GM18870 (cell line): Measurements from ENCODE around the gene TFRC.
"Not testable (repeated sequence)": the region's sequence is repeated elsewhere in the genome, so short reads cannot be mapped to it uniquely, and the experiment has no call there.

Experiments
- ATAC-seq: cut with Tn5 transposase; IDR thresholded peaks from one replicate; pipeline ENCODE4 v1.9.1; 2021; ENCODE audit warnings: moderate library complexity; ENCODE audit not compliant: unreplicated experiment

Gene TFRC

DNA sequence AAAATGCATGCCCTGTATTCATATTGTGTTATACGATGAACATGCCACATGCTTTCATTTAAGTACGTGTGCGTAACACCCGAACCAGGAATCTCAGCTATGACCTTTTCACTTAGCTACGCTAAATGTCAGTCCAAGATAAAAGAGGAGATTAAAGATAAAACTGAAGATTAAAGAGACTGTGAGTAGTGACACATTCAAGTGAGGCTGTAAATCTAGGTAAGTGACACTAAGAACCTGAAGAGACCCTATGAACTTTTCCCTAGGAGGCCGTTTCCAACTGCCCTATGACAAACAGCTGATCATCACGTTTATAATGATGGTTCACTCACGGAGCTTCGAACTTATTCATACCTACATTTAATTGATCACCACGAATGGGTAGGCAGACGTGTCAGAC, 32.2 kb downstream of the TFRC start:
- no peak for ATAC-seq

GRCh38 chr3:196048922-196049598, 32.8 kb downstream of the TFRC start:
- no peak for ATAC-seq

DNA sequence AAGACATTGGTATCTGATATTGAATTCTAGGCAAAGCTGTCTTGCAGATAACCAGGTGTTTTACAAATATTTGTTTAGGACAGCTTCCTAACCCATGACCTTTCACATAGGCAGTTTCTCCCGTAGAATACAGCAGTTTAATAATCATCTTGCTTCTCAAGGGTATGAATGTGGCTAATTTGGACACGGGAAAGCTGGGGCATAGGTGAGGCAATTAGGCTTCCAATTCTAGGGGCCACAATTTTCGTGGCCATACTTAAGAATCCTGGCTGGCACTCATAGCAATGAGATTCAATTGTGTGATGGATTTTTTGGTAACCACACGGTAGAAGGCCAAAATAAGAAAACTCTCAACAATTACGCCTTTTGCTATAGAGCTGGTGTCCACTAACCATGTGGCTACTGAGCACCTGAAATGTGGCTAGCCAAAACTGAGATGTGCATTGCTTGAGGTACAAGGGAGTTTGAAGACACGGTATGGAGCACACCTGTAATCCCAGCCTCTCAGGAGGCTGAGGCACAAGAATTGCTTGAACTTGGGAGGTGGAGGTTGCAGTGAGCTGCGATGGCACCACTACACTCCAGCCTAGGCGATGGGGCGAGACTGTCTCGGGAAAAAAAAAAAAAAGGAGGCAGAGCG, 34.4 kb downstream of the TFRC start:
- ATAC-seq, result no peak

DNA sequence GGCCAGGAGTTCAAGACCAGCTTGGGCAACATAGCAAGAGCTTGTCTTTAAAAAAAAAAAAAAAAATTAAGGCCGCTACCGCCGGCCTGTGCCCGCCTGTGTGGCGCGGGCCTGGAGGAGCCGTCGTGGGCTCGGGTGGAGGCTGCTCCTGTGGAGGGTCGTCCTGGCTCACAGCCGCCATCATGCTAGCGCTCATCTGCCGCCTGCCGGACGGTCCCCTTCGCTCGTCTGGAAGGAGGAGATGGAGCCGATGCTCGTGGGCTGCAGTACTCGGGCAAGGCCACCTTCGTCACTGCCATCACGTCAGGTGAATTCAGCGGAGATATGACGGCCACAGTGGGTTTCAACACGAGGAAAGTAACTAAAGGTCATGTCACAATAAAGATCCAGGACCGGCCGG, 37.4 kb downstream of the TFRC start:
- no peak for ATAC-seq

- no peak for ATAC-seq
Observed at GRCh38 chr3:196042673-196043072, 39.2 kb downstream of the TFRC start.

DNA sequence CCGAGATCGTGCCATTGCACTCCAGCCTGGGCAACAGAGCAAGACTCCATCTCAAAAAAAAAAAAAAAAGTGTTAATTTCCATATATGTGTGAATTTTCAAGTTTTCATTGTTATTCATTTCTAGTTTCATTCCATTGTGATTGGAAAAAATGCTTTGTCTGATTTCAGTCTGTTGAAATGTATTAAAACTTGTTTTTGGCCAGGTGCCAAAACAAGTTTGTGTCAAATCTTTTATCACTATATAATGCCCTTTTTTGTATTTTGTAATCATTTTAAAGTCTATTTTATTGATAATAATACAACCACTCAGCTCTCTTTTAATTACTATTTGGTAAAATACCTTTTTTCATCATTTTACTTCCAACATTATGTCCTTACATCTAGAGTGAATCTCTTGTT, 42.5 kb downstream of the TFRC start:
- ATAC-seq, result no peak

DNA sequence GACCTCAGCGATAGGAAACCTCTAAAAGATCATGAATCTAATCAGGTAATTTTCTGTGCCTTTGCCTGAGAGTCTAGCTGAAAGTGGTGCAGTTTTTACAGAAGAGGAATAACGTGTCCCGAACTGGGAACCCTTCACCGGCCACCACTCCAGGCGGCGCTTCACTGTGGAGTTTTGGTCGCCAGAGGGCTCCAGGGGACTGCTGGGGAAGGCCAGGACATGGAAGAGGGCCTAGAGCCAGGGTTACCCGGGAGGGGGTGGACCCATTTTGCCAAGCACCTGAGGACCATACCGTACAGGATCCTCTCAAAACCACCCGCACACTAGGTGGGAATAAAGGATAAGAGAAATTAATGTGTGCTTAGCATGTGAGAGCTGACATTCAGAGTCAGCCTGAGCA, 55.8 kb downstream of the TFRC start:
- not testable (repeated sequence) for ATAC-seq

DNA sequence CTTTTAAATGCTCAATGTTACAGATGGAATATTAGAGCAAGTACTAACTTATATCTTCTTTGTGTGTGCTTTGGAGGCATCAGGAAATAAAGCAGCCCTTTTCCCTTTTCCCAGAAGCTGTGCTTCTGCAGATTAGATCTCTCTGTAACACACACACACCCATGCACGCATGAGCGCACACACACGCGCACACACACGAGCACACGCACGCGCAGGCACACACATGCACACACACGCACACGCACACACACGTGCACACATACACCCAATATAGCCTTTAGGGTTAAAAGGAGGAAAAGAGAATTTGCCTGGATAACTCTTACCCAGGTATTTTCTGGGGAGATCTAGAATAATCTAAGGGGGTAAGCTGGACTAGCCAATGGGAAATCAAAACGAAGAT, 56.9 kb downstream of the TFRC start:
- ATAC-seq, result no peak

- ATAC-seq, result no peak
Observed at GRCh38 chr3:196023947-196024346, 57.9 kb downstream of the TFRC start.

DNA sequence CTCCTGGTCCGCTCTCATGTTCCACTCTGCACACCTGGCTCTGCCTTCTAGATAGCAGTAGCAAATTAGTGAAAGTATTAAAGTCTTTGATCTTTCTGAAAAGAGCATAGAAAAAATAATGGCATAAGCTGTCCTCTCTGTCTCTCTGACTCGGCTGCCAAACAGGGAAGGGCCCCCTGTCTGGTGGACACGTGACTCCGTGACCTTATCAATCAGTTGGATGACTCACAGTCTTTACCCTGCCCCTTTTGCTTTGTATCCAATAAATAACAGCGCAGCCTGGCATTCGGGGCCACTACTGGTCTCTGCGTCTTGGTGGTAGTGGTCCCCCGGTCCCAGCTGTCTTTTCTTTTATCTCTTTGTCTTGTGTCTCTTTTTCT, 59.4 kb downstream of the TFRC start:
- ATAC-seq, result not testable (repeated sequence)

GRCh38 chr3:196020373-196020772, 61.5 kb downstream of the TFRC start:
- ATAC-seq, result no peak

GRCh38 chr3:196019576-196019975, 62.3 kb downstream of the TFRC start:
- not testable (repeated sequence) for ATAC-seq

- not testable (repeated sequence) for ATAC-seq
Observed at GRCh38 chr3:196018159-196018558, 63.7 kb downstream of the TFRC start.

DNA sequence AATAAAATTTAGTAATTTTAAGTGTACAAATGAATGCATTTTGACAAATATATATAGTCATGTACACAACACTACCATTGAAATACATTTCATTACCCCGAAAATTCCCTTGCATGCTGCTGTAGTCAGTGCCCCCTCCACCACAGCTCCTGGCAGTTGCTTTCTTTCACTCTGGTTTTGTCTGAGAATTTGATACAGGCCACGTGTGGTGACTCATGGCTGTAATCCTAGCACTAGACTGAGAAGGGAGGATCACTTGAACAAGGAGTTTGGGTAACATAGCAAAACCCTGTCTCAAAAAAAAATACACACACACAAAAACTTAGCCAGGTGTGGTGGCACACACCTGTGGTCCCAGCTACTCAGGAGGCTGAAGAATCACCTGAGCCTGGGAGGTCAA, 65.4 kb downstream of the TFRC start:
- ATAC-seq, result no peak

DNA sequence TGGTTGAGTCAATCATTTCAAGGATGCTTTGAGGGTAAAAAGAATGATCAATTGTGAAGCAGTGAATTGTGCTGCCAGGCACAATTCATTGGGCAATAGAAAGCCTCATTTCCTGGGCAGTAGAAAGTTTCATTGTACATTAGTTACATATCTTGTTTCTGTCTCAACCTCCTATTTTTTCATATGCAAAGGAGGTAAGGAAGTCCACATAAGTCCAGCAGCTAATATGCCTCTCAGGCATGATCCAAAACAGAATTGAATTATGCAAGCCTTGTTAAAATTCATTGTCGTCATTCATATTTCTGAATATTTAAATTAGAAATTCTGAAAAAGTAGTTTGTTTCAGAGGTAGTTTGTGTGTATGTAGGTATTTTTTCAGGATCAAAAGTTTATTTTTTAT, 65.8 kb downstream of the TFRC start:
- no peak for ATAC-seq

DNA sequence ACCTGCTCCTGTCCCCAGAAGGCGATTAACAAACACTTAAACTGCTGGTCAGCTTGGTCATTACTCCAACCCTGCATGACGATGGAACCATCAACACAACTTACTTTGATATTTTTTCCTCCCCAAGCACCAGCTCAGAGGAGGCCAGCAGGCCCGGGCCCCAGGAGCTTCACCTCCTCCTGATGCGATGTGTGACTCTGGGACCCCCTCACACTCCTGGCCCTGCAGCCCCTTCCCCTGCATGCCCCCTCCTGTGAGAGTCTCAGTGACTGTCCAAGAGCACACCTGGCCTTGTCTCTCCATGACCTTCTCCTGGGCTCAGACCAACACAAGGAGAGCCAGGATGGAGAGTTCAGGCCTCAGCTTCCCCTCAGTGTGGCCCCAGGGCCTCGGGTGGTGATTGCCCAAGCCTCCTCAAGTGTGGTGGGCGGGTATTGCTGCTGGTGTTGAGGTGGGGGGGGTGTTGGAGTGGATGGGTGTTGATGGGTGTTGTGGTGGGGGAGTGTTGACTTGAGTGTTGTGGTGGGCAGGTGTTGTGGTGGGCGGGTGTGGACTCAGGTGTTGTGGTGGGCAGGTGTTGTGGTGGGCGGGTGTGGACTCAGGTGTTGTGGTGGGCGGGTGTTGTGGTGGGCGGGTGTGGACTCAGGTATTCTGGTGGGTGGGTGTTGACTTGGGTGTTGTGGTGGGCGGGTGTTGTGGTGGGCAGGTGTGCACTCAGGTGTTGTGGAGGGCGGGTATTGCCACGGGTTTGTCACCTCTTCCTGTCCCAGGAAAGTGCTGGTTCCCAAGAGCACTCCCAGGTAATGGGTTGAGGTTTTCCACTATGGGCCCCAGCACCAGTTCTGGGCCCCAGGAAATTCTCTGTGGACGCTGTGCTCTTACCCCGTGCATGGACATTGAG, 68.1 kb downstream of the TFRC start:
- ATAC-seq, result no peak

GRCh38 chr3:196012941-196013476, 68.9 kb downstream of the TFRC start:
- ATAC-seq, result no peak

- no peak for ATAC-seq
Observed at GRCh38 chr3:196012481-196012880, 69.4 kb downstream of the TFRC start.

DNA sequence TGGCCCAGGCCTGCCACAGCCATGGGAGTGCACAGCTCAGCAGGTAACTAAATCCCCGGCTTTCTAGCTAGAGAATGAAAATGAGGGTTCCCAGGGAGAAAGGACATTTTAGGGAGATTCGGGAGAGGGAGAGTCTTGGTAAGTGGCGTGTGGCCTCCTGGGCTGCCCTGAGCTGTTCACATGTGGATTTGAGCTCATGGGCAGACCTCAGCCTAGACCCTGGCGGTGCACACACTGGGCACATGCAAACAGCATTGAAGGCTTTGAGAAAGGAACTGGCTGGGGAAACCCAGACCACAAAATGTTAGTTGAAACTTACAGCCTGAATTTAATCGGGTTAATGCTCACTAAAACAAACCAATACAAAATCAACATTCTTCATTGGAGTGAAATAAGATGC, 72.4 kb downstream of the TFRC start:
- ATAC-seq, result no peak

DNA sequence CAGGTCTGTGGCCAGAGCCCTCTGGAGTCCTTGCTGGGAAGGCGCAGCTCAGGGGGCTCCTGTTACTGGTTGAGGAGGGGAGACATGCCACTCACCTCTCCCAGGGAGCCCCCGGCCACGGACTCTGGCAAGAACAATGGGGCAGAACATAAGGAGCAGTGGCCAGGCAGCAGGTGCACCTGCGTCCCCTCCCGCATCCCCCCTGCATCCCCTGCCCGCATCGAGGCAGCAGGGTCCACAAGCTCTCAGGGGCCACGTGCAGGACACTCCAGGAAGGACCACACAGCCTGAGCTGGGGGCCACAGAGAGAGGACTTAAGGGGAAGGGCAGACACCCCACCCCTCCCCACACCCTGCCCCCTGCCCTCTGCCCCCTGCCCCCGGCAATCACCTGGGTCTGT, 73.0 kb downstream of the TFRC start:
- no peak for ATAC-seq

DNA sequence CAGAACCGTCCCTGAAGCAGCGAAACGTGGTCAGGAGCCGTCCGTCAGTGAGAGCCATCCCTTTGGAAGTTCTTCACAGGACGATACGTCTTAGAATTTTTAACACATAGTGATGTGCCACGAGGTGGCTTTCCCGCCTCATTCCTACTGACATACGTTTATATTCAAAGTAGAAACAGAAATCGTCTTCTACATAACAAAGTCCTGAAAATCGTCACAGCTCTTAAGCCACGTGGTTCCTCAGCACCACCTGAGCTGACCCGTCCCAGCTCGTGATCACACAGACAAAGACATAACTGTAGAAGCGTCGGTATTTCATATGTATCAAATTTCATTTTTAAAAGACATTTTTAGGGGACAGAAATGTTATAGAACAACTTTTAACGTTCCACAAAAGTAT, 73.5 kb downstream of the TFRC start:
- ATAC-seq, result no peak
